ENCODE data around the gene GPR148.
"Not testable (repeated sequence)": the region's sequence is repeated elsewhere in the genome, so short reads cannot be mapped to it uniquely, and the experiment has no call there.

The GPR148 gene, protein sequence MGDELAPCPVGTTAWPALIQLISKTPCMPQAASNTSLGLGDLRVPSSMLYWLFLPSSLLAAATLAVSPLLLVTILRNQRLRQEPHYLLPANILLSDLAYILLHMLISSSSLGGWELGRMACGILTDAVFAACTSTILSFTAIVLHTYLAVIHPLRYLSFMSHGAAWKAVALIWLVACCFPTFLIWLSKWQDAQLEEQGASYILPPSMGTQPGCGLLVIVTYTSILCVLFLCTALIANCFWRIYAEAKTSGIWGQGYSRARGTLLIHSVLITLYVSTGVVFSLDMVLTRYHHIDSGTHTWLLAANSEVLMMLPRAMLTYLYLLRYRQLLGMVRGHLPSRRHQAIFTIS

DNA sequence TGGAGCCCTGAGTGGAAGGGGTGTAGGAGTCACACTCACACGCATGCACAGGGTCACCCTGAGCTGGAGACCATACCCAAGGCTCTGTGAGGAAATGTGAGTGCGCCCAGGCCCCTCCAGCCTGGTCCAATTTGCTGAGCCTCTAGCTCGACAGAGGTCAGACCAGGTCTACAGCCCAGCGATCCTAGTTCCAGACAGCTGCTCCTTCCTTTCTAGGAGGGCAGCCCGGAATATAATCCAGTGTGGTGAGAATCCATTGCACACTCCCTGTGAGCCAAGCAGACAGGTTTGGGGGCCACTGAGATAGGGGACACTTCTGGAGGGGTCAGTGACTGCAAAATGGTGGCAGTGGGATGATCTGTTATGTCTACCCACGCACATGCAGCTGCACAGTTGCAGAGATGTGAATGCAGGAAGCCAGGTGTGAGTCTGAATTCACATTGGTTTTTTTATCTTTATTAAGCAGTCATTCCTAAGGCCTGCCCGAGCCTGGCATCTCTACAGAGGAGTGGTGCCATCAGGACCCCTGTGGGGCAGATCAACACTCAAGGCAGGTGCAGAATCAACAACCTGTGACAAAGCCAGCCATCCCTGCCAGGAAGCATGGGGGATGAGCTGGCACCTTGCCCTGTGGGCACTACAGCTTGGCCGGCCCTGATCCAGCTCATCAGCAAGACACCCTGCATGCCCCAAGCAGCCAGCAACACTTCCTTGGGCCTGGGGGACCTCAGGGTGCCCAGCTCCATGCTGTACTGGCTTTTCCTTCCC is at the start of gene GPR148:
GPR148 (plus strand) TSS at position 522 of the 768 bp plus-strand sequence; CDS start at position 604, 82 bp downstream.
- DNase-seq: peak; percentile 89

GRCh38 chr2:130692041-130692770 is 36.7 kb upstream of the GPR148 start:
- DNase-seq: not testable (repeated sequence)

- not testable (repeated sequence) for DNase-seq
Observed at GRCh38 chr2:130693474-130693873, 35.4 kb upstream of the GPR148 start.

DNA sequence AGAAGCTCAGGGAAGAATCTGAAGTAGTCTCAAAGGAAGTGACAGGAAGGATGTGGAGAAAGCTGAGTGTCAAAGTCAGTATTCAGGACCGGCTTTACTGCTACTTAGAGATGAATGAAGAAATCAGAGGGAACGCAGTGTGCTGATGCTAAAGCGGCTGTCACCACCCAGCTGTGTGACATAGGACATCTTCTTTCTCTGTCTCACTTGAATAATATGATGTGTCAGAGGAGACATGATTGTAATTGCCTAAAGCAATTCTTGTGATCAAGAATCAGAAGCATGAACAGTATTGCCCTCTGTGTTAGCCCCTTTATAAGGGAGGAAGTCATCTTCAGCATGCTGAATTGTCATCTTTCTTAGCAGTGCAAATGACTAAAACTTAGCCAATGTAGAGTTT is 25.6 kb upstream of the GPR148 start:
- not testable (repeated sequence) for DNase-seq

- DNase-seq: not testable (repeated sequence)
Observed at GRCh38 chr2:130714795-130715194, 14.1 kb upstream of the GPR148 start.

- no peak for DNase-seq
Observed at GRCh38 chr2:130720036-130720435, 8.8 kb upstream of the GPR148 start.

GRCh38 chr2:130720528-130720927 is 8.3 kb upstream of the GPR148 start:
- no peak for DNase-seq

- no peak for DNase-seq
Observed at GRCh38 chr2:130724455-130724854, 4.4 kb upstream of the GPR148 start.

- no peak for DNase-seq
Observed at GRCh38 chr2:130726614-130727180, 2.2 kb upstream of the GPR148 start.

DNA sequence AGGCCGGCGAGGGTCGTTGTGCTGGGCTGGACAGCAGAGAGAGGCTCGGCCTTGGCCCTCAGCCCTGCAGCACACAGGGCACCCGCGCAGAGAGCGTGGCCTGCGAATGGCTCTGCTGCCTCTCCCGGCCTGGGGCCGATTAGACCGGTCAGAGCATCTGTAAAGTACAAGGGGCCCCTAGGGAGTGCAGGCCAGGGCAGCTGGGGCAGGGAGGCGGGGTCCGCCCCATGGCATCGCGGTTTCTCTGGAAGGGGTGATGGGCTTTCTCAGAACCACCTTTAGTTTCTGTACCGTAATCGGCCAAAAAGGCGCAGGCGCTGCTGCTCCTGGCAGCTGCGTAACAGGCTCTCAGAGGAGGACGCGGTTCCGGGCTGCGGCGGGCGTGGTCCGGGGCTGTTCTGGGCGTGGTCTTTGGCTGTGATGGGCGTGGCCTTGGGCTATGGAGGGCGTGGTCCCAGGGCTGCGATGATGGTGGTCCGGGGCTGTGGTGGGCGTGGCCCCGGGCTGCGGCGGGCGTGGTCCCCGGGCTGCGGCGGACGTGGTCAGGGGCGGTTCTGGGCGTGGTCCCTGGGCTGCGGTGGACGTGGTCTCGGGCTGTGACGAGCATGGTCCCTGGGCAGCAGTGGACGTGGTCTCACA is 1.5 kb upstream of the GPR148 start:
- no peak for DNase-seq

DNA sequence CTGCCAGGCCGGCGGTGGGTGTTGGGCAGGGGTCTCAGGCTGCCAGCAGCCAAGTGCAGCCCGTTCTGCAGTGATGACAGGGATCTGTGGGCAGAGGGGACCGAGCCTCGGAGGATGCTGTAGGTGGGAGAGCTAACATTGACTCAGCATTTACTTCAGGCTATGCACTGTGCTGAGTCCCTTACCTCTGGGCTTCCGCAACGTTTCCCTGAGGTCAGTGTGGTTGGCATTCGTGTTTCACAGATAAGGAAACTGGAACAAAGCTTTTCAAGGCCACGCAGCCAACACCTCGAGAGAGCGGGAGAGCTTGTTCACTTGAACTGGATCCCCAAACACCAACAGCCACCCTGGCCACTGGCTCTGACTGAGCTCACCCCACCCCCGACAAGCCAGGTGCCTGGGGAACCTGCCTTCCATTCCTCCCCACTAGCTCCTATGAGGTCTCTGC is 839 bp upstream of the GPR148 start:
- no peak for DNase-seq

DNA sequence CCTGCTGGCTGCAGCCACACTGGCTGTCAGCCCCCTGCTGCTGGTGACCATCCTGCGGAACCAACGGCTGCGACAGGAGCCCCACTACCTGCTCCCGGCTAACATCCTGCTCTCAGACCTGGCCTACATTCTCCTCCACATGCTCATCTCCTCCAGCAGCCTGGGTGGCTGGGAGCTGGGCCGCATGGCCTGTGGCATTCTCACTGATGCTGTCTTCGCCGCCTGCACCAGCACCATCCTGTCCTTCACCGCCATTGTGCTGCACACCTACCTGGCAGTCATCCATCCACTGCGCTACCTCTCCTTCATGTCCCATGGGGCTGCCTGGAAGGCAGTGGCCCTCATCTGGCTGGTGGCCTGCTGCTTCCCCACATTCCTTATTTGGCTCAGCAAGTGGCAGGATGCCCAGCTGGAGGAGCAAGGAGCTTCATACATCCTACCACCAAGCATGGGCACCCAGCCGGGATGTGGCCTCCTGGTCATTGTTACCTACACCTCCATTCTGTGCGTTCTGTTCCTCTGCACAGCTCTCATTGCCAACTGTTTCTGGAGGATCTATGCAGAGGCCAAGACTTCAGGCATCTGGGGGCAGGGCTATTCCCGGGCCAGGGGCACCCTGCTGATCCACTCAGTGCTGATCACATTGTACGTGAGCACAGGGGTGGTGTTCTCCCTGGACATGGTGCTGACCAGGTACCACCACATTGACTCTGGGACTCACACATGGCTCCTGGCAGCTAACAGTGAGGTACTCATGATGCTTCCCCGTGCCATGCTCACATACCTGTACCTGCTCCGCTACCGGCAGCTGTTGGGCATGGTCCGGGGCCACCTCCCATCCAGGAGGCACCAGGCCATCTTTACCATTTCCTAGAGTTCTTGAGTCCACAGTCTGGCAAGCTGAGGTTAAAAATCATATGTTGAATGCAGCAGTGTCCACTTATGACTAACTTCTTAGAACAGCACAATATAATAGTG is 741 bp downstream of the GPR148 start:
- no peak for DNase-seq

DNA sequence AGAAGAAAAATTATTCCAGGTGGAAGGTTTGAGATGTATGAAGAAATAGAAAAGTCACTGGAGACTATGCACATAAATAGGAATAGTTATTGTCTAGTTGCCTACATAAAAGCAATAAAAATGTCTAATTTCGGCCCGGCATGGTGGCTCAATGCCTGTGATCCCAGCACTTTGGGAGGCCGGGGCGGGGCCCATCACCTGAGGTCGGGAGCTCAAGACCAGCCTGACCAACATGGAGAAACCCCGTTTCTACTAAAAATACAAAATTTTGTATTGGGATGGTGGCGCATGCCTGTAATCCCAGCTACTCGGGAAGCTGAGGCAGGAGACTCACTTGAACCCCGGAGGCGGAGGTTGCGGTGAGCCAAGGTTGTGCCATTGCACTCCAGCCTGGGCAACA is 3.4 kb downstream of the GPR148 start:
- DNase-seq: not testable (repeated sequence)

DNA sequence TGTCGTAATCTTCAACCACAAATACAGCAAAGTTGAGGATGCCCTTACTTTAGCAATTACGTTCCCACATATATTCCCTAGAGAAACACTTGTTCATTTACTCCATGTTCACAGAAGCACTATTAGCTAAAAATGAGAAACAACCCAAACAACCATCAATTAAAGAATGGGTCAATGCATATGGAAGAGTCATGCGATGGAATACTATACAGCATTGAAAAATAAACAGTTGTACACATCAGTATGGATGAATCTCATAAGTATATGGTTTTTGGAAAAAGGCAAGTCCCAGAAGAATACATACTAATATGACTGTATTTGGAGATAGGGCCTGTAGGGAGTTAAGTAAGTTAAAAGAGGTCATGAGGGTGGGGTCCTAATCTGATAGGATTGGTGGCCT is 6.3 kb downstream of the GPR148 start:
- DNase-seq: no peak

GRCh38 chr2:130736487-130736886 is 7.6 kb downstream of the GPR148 start:
- DNase-seq: no peak

DNA sequence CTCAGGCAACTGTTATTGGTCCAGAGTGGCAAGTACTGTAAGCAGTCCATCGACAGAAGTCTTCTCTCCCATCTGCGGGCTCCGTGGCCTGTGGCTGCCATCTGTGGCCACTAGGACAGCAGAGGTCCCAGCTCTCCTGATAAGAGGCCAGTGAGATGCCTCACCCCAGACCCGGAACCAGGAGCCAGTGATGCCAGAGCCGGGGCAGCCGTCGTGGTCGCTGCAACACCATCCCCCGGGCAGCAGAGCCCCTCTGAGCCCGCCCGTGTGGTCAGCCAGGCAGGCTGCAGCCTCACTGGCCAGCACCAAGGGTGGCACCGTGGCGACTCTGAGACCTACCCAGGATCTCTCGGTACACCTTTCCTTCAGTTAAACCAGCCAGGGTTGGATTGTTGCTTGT is 8.7 kb downstream of the GPR148 start:
- DNase-seq: no peak

DNA sequence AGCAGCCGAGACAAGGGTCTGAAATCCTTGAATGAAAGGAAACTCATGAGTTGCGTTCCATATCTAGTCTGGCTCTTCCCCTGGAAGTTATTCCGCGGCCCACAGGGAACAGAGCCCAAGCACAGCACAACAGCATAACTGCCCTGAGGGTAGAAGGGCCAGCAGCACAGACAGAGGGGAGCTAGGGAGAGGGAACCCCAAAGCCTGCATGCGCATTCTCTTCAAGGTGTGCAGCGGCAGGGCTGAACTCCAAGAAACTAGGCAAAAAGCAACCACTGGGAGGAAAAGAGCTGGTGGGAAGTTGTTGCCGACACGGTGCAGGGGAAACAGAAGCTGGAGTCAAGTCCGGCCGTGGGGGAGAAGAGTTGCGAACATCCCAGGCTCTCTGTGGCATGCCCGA is 11.8 kb downstream of the GPR148 start:
- DNase-seq: no peak

DNA sequence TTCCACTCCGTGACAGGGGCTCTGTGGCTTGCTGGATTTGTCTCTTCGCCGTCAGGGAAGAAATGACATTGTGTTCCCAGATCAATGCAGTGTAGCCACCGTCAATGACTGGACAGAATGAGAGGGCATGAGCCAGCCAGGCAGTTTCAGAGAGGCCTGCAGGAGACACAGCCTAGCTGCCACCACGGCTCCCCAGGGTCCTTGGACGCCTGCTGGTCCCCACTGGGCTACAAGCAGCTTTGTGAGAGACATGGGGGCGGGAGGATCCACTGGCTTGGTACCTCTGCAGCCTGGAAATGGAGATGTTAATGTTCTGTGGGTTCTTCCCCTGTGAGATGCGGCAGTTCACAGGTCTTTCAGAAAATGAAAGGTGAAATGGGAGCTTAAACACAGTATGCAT is 14.4 kb downstream of the GPR148 start:
- DNase-seq: no peak

- no peak for DNase-seq
Observed at GRCh38 chr2:130744287-130745117, 15.6 kb downstream of the GPR148 start.

- DNase-seq: no peak
Observed at GRCh38 chr2:130749078-130749477, 20.2 kb downstream of the GPR148 start.

All from NCI-H510A (cell line).